PFSK-1 (cell line): ENCODE measurements around the gene SUCNR1.

Source experiments
- POLR2AphosphoS5 ChIP-seq: IDR thresholded peaks from 2 replicates; pipeline ENCODE4 v1.6.1; 2012; ENCODE audit warnings: low read depth, mild to moderate bottlenecking, control low read depth, low read length, moderate library complexity
- SIN3A ChIP-seq: IDR thresholded peaks from 2 replicates; pipeline ENCODE4 v1.6.1; 2012; ENCODE audit warnings: mild to moderate bottlenecking, low read length, moderate library complexity, borderline replicate concordance; ENCODE audit not compliant: insufficient read depth
- TF ChIP-seq, protein P1 (sequence below), 2 experiments: IDR thresholded peaks; 2 replicates each; pipeline versions ENCODE4 v1.6.1 to v1.8.0; 2011 to 2012; ENCODE audit warnings: low read depth in 2 of 2, low read length in 2 of 2, control low read depth in 1 of 2, inconsistent platforms in 1 of 2, mild to moderate bottlenecking in 1 of 2, moderate library complexity in 1 of 2; ENCODE audit not compliant: insufficient read depth in 1 of 2

DNA sequence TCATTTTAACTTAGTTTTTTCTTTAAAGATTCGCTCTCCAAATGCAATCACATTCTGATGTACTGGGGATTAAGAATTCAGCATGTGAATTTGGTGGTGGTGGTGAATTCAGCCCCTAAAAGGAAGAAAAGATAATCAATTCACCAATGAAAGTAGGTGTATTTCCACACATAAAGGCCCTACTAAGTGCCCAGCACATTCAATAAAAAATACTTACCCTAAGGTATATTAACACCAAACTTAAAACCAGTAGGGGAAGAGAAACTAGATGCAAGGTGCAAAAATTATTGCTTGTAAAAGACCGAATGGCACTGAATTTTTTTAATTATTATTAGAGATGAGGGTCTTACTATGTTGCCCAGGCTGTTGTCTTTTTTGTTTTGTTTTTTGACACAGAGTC, 16.8 kb upstream of the SUCNR1 start:
- TF ChIP-seq POLR2AphosphoS5 (no peak), SIN3A (no peak)
- TF ChIP-seq, protein P1, sequence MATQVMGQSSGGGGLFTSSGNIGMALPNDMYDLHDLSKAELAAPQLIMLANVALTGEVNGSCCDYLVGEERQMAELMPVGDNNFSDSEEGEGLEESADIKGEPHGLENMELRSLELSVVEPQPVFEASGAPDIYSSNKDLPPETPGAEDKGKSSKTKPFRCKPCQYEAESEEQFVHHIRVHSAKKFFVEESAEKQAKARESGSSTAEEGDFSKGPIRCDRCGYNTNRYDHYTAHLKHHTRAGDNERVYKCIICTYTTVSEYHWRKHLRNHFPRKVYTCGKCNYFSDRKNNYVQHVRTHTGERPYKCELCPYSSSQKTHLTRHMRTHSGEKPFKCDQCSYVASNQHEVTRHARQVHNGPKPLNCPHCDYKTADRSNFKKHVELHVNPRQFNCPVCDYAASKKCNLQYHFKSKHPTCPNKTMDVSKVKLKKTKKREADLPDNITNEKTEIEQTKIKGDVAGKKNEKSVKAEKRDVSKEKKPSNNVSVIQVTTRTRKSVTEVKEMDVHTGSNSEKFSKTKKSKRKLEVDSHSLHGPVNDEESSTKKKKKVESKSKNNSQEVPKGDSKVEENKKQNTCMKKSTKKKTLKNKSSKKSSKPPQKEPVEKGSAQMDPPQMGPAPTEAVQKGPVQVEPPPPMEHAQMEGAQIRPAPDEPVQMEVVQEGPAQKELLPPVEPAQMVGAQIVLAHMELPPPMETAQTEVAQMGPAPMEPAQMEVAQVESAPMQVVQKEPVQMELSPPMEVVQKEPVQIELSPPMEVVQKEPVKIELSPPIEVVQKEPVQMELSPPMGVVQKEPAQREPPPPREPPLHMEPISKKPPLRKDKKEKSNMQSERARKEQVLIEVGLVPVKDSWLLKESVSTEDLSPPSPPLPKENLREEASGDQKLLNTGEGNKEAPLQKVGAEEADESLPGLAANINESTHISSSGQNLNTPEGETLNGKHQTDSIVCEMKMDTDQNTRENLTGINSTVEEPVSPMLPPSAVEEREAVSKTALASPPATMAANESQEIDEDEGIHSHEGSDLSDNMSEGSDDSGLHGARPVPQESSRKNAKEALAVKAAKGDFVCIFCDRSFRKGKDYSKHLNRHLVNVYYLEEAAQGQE (IDR thresholded peaks at IDR 0.05; ENCODE audit: insufficient read depth in 1 of 2, low read depth in 2 of 2, low read length in 2 of 2) = no peak
